Measurements from ENCODE around the gene SEZ6. TPM values are rescaled to one million over a fixed set of nuclear protein-coding genes. Genes with fewer than 3 reads are reported as not detected.

Gene SEZ6
- total RNA-seq, 1 donor from 2014 or later, result not detected

DNA sequence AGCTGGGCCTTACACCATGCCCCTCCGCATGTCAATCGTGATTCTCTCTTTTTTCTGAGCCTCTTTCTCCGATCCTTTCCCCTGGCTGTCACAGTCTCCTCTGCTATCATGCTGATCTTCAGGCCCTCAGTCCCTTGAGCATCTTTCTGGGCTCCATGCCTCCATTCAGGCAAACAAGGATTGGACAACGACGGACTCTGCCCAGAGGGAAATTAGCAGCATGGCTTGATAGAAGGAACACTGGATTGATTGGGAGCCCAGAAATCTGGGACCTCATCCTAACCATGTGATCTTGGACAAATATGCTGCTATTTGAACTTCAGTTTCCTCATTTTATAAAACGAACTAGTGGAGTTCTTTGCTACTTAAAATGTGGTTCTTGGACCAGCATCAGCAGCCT, 35.0 kb downstream of the SEZ6 start:
- peaks cover 7% of the 10 kb centered on the region for H3K4me1 Mint-ChIP-seq
- H3K27ac Mint-ChIP-seq, result no peak overlapping the region
- intact Hi-C loops (cut with micrococcal nuclease), result no loop called here
- no peaks in the 10 kb centered on the region for H3K27me3 Mint-ChIP-seq
- CTCF ChIA-PET, result interaction anchor here (4.3 kb wide), 1 partner anchor 146 kb away, joined by 24 read pairs; no protein-coding TSS in a partner anchor
- H3K4me3 Mint-ChIP-seq, result no peak overlapping the region
- H3K36me3 Mint-ChIP-seq (ENCODE audit: low read depth), result no peaks in the 10 kb centered on the region
- DNase-seq, result no peak
- H3K9me3 Mint-ChIP-seq, result no peaks in the 10 kb centered on the region
- ATAC-seq (ENCODE audit: low read depth), result no peak
- TF ChIP-seq, protein P1, sequence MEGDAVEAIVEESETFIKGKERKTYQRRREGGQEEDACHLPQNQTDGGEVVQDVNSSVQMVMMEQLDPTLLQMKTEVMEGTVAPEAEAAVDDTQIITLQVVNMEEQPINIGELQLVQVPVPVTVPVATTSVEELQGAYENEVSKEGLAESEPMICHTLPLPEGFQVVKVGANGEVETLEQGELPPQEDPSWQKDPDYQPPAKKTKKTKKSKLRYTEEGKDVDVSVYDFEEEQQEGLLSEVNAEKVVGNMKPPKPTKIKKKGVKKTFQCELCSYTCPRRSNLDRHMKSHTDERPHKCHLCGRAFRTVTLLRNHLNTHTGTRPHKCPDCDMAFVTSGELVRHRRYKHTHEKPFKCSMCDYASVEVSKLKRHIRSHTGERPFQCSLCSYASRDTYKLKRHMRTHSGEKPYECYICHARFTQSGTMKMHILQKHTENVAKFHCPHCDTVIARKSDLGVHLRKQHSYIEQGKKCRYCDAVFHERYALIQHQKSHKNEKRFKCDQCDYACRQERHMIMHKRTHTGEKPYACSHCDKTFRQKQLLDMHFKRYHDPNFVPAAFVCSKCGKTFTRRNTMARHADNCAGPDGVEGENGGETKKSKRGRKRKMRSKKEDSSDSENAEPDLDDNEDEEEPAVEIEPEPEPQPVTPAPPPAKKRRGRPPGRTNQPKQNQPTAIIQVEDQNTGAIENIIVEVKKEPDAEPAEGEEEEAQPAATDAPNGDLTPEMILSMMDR (IDR thresholded peaks at IDR 0.05), result no peak
- POLR2A ChIA-PET, result no interaction called here

DNA sequence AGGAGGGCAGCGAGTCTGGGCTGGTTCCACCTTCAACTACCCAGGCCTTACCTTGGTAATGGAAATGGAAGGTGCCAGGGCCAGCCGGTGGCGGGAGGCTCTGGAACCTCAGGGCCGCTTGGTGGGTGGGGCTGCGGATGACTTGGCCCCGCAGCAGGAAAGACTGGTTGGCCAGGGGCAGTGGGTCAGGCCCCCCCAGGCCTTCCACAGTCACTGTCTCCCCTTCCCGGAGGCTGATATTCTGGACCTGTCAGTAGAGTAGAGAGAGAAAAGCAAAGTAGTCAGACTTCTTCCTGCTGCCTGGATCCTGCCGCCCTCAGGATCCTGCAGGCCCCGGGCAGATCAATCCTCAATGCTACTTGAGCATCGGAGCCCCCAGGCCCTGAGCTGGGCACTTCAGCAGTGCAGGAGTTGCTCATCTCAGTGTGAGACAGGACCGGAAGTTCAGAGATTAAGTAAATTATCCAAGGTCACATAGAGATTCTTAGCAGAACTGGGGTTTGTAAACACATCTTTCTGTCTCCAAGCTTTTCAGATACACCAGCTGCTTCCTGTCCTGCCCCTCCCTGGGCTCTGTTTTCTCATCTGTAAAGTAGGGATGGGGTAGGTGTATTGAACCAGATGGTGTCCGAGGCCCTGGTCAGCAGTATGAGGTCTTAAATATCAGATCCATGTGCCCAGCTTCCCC, 36.0 kb downstream of the SEZ6 start:
- Mint-ChIP-seq H3K36me3 (ENCODE audit: low read depth) (no peaks in the 10 kb centered on the region), H3K4me1 (peaks cover 8% of the 10 kb centered on the region), H3K4me3 (no peak overlapping the region), H3K27ac (no peak overlapping the region), H3K9me3 (no peaks in the 10 kb centered on the region), H3K27me3 (peaks cover 2% of the 10 kb centered on the region)
- POLR2A ChIA-PET, result no interaction called here
- CTCF ChIA-PET, result interaction anchor here (4.3 kb wide), 1 partner anchor 147 kb away, joined by 24 read pairs; no protein-coding TSS in a partner anchor
- no peak for ATAC-seq (ENCODE audit: low read depth)
- intact Hi-C loops (cut with micrococcal nuclease), result no loop called here
- TF ChIP-seq, protein P1 (IDR thresholded peaks at IDR 0.05), result no peak
- DNase-seq, result no peak

DNA sequence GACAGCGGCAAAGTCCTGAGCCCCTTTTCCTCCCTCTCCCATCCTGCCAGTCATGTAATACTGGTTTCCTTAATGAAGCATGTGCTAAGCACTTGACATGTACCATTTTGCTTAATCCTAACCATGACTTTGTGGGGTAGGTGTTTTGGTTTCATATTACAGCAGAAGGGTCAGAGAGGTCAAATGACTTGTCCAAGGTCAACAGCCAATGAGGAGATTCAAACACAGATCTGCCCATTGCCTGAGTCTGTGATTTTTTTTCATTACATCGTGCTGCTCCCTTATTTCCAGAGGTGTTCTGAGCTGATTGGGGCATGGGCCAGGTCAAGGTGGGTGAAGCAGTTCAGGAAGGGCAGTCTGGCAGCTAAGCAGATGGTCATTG, 36.9 kb downstream of the SEZ6 start:
- TF ChIP-seq, protein P1 (IDR thresholded peaks at IDR 0.05), result no peak
- CTCF ChIA-PET, result interaction anchor here (4.3 kb wide), 1 partner anchor 148 kb away, joined by 24 read pairs; no protein-coding TSS in a partner anchor
- ATAC-seq (ENCODE audit: low read depth) (no peak), DNase-seq (no peak)
- Mint-ChIP-seq H3K27me3 (peaks cover 7% of the 10 kb centered on the region), H3K27ac (no peak overlapping the region), H3K36me3 (ENCODE audit: low read depth) (no peaks in the 10 kb centered on the region), H3K4me1 (peaks cover 8% of the 10 kb centered on the region), H3K9me3 (no peaks in the 10 kb centered on the region), H3K4me3 (no peak overlapping the region)
- intact Hi-C loops (cut with micrococcal nuclease), result no loop called here
- POLR2A ChIA-PET, result interaction anchor here (1.1 kb wide), 1 partner anchor 19 kb away, joined by 3 read pairs; no protein-coding TSS in a partner anchor

DNA sequence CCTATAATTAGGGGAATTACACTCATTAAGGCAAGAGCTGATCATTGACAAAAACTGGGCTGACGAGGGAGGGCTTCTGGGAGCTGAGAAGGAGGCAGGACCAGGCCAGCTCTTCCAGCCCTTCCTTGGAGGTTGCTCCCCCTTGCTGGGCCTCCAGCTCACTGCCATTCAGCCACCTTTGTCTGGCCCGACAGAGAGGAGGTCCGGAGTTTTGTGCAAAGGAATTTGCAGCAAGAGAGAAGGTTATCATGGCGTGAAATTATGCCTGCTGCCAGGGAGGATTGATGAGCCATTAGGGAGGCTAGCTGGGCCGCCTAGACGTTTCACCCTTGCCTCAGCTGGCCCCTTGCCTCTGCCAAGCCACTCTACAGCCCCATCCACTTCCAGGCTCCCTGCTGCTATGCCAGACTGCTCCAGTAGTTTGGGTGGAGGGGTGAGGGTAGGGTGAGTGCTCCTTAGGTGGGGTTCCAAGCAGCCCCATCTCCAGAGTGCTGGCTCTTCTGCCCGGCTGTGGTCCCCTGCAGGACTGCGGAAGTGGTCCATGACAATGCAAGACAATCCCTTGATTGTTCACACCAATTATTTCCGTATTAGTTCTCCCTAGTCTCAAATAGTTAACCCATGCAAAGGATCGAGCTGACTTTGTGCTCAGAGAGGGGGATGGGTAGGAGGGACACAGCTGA, 37.5 kb downstream of the SEZ6 start:
- Mint-ChIP-seq H3K27me3 (peaks cover 12% of the 10 kb centered on the region), H3K27ac (no peak overlapping the region), H3K36me3 (ENCODE audit: low read depth) (no peaks in the 10 kb centered on the region), H3K4me1 (peaks cover 8% of the 10 kb centered on the region), H3K9me3 (no peaks in the 10 kb centered on the region), H3K4me3 (no peak overlapping the region)
- ATAC-seq (ENCODE audit: low read depth) (no peak), DNase-seq (no peak)
- TF ChIP-seq, protein P1 (IDR thresholded peaks at IDR 0.05), result no peak
- ChIA-PET POLR2A (interaction anchor here (1.1 kb wide), 1 partner anchor 19 kb away, joined by 3 read pairs; no protein-coding TSS in a partner anchor), CTCF (interaction anchor here (1.4 to 4.3 kb wide), 3 partner anchors 143 to 148 kb away, joined by 4 to 24 read pairs (median 5); no protein-coding TSS in a partner anchor)
- intact Hi-C loops (cut with micrococcal nuclease), result no loop called here
